Neural progenitor cell (in vitro differentiated cells): ENCODE results near the gene OR11H6. TPM values are rescaled to one million over a fixed set of nuclear protein-coding genes. Genes with fewer than 3 reads are reported as not detected.

Experiments
- small RNA-seq: library from RNA; depleted of rRNA; stranded (forward); fragments of <200 nt; gene quantifications from one replicate; pipeline ENCODE3, GENCODE V24; 2015
- total RNA-seq: library from RNA; depleted of rRNA; stranded (reverse); fragments of >200 nt; gene quantifications from 2 replicates; pipeline ENCODE4 v1.2.3, GENCODE V29; 2015; ENCODE audit warnings: low replicate concordance

OR11H6 gene
- total RNA-seq, 1 donor from 2014 or later, result not detected

Small RNA genes within 50 kb of the gene (small RNA-seq; reads per million reads assigned to genes)
- not detected for gene GTF2IP22

Other genes starting within 250 kb of the OR11H6 start
- not detected in 2 replicates for gene OR4K15, start 248.1 kb upstream of the OR11H6 start, total RNA-seq
- gene OR4Q2, start 221.5 kb upstream of the OR11H6 start, total RNA-seq, result not detected in 2 replicates
- gene OR4K14, start 204.4 kb upstream of the OR11H6 start, total RNA-seq, result not detected in 2 replicates
- gene OR4K13, start 187.7 kb upstream of the OR11H6 start, total RNA-seq, result not detected in 2 replicates
- gene OR4L1, start 163.7 kb upstream of the OR11H6 start, total RNA-seq, result not detected in 2 replicates
- not detected in 2 replicates for gene OR4K17, start 113.0 kb upstream of the OR11H6 start, total RNA-seq
- gene OR4N5, start 84.9 kb upstream of the OR11H6 start, total RNA-seq, result not detected in 2 replicates
- gene OR11G2, start 32.8 kb upstream of the OR11H6 start, total RNA-seq, result not detected in 2 replicates
- not detected in 2 replicates for gene OR11H7, start 5.3 kb downstream of the OR11H6 start, total RNA-seq
- not detected in 2 replicates for gene OR11H4, start 15.6 kb downstream of the OR11H6 start, total RNA-seq
- 15.1 and 15.3 TPM in 2 replicates for gene TTC5, start 82.2 kb downstream of the OR11H6 start, total RNA-seq
- 218 and 279 TPM in 2 replicates for gene CCNB1IP1, start 109.6 kb downstream of the OR11H6 start, total RNA-seq
- 33.2 and 47.2 TPM in 2 replicates for gene PARP2, start 119.9 kb downstream of the OR11H6 start, total RNA-seq
- 10.9 and 19.8 TPM in 2 replicates for gene TEP1, start 189.8 kb downstream of the OR11H6 start, total RNA-seq
- gene KLHL33, start 212.5 kb downstream of the OR11H6 start, total RNA-seq, result 0.22 TPM in 1 of 2 replicates, not detected in the other
- gene OSGEP, start 231.1 kb downstream of the OR11H6 start, total RNA-seq, result 62.5 and 67.0 TPM in 2 replicates
- 76.6 and 118 TPM in 2 replicates for gene APEX1, start 231.5 kb downstream of the OR11H6 start, total RNA-seq
- 24.1 and 35.3 TPM in 2 replicates for gene PIP4P1, start 237.7 kb downstream of the OR11H6 start, total RNA-seq
- gene PNP, start 245.7 kb downstream of the OR11H6 start, total RNA-seq, result 43.6 and 50.6 TPM in 2 replicates